GM19395 (cell line): ENCODE results near the gene ADGRD1.

Source experiments
- ATAC-seq: cut with Tn5 transposase; IDR thresholded peaks from one replicate; pipeline ENCODE4 v1.9.1; 2021; ENCODE audit warnings: mild to moderate bottlenecking, moderate library complexity; ENCODE audit not compliant: unreplicated experiment

ADGRD1 gene

GRCh38 chr12:131085816-131086591 lies 132.3 kb downstream of the ADGRD1 start:
- no peak for ATAC-seq

- ATAC-seq: no peak
Observed at GRCh38 chr12:131087302-131087818, 133.7 kb downstream of the ADGRD1 start.

- no peak for ATAC-seq
Observed at GRCh38 chr12:131087991-131088700, 134.4 kb downstream of the ADGRD1 start.

DNA sequence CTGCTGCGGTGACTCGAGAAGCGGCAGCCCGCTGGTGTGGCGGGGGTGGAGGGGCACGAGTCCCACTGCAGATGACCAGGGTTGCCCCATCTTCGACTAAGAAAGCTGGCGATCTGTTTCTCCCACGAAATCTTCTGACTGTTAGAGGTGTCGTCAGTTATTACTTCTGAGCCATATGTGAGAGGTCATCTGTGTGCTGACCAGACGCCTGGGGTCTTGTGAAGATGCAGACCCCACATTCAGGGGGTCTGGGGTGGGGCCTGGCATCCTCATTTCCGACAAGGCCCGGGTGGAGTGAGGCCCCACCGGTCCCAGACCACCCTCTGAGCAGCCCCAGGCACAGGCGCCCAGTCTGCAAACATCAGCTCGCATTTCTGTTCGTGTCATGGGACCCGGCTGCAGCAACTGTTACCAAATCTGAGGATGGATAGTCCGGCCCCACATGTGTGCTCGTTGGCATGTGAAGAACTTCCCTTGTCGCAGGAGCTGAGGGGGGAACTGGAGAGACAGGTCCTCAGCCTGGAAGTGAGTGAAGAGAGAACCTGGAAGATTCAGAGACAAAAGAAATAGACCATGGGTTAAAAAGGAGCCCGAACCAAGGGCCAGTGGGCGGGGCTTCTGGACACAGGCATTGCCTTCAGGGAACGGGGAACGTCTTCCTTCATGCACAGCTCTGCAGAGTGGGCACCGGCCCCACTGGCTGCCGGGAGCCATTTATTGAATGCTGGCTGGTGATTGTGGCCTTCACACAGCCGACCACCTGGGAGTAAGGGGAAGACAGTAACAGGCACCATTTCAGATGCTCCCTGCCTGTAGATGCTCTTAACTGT lies 135.2 kb downstream of the ADGRD1 start:
- no peak for ATAC-seq

GRCh38 chr12:131089531-131090273 lies 136.0 kb downstream of the ADGRD1 start:
- ATAC-seq: no peak

GRCh38 chr12:131090274-131091210 lies 136.8 kb downstream of the ADGRD1 start:
- ATAC-seq: no peak

DNA sequence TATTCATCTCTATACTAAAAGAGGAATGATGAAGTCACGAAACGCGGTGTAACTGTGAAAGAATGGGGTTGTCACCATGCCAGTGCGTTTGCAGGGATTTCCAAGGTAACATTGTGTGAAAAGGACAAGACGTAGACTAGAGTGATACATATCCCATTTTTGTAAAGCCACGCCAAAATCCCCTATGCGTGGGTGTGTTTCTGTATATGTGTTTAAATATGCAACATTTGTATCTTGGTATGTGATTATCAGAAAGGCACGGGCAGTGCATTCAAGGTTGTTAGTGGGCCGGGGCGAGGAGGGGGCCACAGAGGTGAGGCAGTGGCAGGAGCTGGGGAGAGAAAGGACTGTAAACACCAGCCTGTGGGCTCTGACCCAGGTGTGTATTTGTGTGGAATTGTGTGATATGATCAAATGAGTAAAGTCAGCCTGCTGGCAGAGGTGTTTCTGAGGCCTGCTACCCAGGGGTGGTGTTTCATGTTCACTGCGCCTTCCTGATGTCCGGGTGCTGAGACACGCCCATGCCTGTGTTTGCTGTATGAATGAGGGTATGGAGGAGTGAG lies 137.8 kb downstream of the ADGRD1 start:
- no peak for ATAC-seq

- ATAC-seq: no peak
Observed at GRCh38 chr12:131091976-131092691, 138.4 kb downstream of the ADGRD1 start.

- peak; percentile 60 for ATAC-seq
Observed at GRCh38 chr12:131092901-131093603, 139.3 kb downstream of the ADGRD1 start.

- no peak for ATAC-seq
Observed at GRCh38 chr12:131093604-131093955, 139.9 kb downstream of the ADGRD1 start.

DNA sequence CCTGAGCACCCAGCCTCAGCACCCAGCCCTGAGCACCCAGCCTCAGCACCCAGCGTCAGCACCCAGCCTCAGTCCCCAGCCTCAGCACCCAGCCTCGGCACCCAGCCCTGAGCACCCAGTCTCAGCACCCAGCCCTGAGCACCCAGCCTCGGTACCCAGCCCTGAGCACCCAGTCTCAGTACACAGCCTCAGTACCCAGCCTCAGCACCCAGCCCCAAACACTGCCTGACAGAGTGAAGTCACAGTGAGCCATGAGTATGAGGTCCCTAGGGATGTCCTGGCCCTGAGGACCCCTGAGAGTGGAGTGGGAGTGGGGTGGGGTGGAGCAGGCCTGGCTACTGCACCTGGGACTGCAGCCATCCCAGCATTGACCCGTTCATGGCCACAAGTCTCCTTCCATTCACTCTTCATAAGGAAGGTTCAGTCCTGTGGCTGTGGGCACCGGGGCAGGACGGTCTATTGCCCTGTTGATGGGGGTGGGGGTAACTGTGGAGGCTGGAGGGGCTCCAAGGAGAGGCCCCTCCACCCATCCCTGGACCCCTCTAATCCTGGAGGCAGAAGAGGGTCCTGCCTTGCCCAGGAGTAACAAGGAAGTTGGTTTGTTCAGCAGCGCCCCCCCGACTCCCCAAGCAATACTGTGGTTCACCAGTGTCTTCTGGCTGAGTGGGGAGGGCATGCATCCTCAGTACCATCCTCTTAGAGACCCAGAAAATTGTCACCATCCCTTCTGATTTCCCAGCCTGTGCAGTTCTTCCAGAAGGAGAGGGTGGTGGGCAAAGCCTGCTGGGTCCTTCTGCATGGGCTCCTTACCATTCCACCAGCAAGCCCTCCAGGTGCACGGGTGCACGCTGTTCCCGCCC lies 140.5 kb downstream of the ADGRD1 start:
- no peak for ATAC-seq

DNA sequence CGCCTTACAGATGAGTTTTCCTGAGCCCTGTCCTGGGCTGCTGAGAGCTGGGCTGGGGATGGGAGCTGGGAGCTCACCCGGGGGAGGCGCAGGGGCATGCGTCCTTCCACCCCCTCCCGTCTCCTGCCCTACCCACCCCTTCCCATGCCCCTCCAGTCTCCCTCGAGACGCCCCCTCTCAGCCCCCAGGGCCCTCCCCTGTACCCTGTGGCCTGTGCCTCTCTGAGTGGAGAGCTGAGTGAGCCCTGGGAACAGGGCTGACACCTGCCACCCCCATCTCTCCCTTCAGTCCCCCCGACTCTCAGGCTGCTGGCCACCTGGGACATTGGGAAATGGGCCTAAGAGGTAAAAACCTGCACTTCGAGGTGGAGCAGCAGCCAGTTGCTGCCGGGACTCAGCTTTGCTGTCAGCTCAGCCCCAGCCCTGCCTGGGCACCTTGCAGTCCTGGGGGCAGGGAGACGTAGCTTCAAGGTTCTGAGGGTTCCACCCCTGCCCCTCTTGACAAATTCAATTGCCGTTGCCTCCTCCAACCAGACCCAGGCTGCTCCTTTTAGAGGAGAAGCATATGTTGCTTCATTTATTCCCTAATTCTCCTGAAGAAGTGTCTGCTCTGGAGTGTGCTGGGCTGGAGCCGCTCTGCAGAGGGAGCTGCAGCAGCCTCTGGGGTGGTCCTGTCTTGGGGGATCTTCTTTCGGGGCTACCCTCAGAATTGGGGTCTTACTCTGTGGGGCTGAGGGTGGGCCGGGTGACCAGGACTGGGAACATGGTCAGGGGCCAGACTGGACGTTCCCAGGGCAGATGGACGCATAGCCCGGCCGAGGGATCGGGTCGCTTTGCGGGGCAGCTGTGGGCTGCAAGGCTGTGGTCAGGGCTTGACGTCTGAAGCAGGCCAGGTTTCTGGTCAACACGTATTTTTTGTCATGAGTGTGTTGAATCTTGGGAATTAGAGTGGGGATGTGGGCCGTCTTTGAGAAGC lies 141.4 kb downstream of the ADGRD1 start:
- ATAC-seq: no peak

GRCh38 chr12:131095826-131096680 lies 142.3 kb downstream of the ADGRD1 start:
- ATAC-seq: no peak

- no peak for ATAC-seq
Observed at GRCh38 chr12:131096681-131097181, 143.0 kb downstream of the ADGRD1 start.
